ENCODE results near the gene CCDC40.

GRCh38 chr17:80081596-80081995 lies 45.2 kb downstream of the CCDC40 start:
- TF ChIP-seq, protein P1, sequence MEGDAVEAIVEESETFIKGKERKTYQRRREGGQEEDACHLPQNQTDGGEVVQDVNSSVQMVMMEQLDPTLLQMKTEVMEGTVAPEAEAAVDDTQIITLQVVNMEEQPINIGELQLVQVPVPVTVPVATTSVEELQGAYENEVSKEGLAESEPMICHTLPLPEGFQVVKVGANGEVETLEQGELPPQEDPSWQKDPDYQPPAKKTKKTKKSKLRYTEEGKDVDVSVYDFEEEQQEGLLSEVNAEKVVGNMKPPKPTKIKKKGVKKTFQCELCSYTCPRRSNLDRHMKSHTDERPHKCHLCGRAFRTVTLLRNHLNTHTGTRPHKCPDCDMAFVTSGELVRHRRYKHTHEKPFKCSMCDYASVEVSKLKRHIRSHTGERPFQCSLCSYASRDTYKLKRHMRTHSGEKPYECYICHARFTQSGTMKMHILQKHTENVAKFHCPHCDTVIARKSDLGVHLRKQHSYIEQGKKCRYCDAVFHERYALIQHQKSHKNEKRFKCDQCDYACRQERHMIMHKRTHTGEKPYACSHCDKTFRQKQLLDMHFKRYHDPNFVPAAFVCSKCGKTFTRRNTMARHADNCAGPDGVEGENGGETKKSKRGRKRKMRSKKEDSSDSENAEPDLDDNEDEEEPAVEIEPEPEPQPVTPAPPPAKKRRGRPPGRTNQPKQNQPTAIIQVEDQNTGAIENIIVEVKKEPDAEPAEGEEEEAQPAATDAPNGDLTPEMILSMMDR (IDR thresholded peaks at IDR 0.05), result no peak
- no peak for TF ChIP-seq POLR2A (IDR thresholded peaks at IDR 0.05)

Data from thyroid gland (tissue), 4 donors.